ENCODE measurements around the gene ENPP6. TPM values are rescaled to one million over a fixed set of nuclear protein-coding genes. Genes with fewer than 3 reads are reported as not detected.

The ENPP6 gene
- total RNA-seq: not detected
- long read RNA-seq: 0 reads

DNA sequence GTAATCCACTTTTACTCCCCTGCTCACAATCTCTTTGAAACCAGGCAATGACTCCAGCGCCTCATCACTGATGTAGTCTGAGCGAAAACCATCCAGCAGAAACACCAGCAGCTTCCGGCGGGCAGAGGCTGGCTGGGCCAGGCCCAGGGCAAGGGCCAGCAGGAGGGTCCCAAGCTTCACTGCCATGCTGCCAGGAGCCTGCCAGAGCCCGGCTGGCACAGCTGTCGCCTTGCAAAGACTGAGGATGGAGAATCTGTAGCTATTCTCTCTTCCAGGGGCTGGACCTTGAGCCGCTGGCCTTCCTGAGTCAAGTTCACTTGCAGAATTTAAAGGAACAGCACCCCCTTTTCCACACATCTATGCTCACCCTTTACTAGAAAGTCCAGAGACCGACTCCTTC lies at the start of gene ENPP6:
Gene ENPP6 (minus strand): TSS at position 240 of the 400 bp plus-strand sequence. CDS start 54 bp downstream, at position 186.
- intact Hi-C loops (cut with micrococcal nuclease): no loop called here
- H3K4me1 ChIP-seq: no peaks in the 10 kb centered on the region
- peaks cover 9% of the 10 kb centered on the region for H3K27me3 ChIP-seq (ENCODE audit: low read depth)
- no peak within 1 kb of the TSS for H3K27ac ChIP-seq (replicated peaks)
- no peaks in the 10 kb centered on the region for H3K36me3 ChIP-seq
- TF ChIP-seq, protein P1, sequence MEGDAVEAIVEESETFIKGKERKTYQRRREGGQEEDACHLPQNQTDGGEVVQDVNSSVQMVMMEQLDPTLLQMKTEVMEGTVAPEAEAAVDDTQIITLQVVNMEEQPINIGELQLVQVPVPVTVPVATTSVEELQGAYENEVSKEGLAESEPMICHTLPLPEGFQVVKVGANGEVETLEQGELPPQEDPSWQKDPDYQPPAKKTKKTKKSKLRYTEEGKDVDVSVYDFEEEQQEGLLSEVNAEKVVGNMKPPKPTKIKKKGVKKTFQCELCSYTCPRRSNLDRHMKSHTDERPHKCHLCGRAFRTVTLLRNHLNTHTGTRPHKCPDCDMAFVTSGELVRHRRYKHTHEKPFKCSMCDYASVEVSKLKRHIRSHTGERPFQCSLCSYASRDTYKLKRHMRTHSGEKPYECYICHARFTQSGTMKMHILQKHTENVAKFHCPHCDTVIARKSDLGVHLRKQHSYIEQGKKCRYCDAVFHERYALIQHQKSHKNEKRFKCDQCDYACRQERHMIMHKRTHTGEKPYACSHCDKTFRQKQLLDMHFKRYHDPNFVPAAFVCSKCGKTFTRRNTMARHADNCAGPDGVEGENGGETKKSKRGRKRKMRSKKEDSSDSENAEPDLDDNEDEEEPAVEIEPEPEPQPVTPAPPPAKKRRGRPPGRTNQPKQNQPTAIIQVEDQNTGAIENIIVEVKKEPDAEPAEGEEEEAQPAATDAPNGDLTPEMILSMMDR (IDR thresholded peaks at IDR 0.05; ENCODE audit: borderline replicate concordance): no peak
- no peak within 1 kb of the TSS for H3K4me3 ChIP-seq
- DNase-seq: no peak
- H3K9me3 ChIP-seq (replicated peaks): peaks cover under 1% of the 10 kb centered on the region

DNA sequence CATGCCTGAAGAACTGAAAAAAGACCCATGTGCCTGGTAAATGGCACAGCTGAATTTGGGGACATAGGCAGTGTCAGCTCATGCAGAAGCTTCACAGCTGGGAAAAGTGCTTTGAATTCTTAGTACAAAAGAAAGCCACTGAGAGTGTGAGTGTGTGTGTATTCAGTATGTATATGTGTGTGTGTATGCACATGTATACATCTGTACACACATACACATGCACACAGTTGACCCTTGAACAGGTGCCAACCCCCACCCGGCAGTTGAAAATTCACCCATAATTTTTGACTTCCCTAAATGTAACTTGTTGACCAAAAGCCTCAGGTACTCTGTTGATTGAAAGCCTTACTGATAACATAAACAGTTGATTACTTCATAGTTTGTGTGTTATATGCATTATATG lies 49.5 kb upstream of the ENPP6 start:
- TF ChIP-seq, protein P1 (IDR thresholded peaks at IDR 0.05; ENCODE audit: borderline replicate concordance): no peak
- Histone ChIP-seq H3K4me1 (peaks cover 3% of the 10 kb centered on the region), H3K36me3 (no peaks in the 10 kb centered on the region), H3K27me3 (ENCODE audit: low read depth) (no peaks in the 10 kb centered on the region), H3K9me3 (replicated peaks) (no peaks in the 10 kb centered on the region), H3K27ac (replicated peaks) (no peak overlapping the region), H3K4me3 (no peak overlapping the region)
- intact Hi-C loops (cut with micrococcal nuclease): loop anchor here (5.0 kb wide), 1 partner anchor 270 kb away; no protein-coding TSS in a partner anchor
- no peak for DNase-seq

DNA sequence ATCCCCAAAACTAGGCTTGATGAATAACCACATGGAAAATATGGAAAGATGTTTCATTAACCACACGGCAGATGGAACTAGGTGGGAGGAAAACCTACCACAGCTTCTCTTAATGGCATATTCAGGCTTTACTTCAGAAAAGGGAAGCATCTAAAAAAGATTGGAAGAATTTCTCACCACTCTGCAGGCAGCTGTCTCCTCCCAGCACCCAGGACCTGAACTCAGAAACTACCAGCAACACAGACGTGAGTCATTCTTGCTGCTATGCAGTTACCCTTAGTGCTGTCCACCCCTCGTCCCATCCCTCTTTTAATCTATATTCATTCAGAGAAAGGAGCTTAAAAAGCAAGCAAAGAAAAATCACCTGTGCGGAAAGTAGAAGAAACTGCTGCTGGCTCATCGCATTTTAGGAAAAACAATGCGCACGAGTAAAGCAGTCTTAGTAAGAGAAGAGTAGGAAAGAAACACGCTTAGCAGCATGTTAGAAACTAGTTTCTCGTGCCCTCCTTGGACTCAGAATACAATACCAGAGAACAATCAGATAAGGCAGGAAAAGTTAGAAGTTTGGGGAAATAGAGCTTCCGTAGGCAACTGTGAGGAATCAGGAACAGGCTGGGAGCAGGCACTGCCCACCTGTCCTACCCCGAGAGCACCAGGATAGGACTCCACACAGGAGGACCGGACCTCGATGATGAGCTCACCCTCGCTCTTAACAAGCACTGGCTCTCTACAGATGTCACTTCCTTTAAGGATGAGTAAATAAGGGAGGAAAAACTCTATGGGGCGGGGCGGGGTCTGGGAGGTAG lies 48.1 kb upstream of the ENPP6 start:
- TF ChIP-seq, protein P1 (IDR thresholded peaks at IDR 0.05; ENCODE audit: borderline replicate concordance): no peak
- no peak for DNase-seq
- peaks cover 3% of the 10 kb centered on the region for H3K4me1 ChIP-seq
- H3K36me3 ChIP-seq: no peaks in the 10 kb centered on the region
- H3K27me3 ChIP-seq (ENCODE audit: low read depth): no peaks in the 10 kb centered on the region
- H3K9me3 ChIP-seq (replicated peaks): no peaks in the 10 kb centered on the region
- intact Hi-C loops (cut with micrococcal nuclease): loop anchor here (5.0 kb wide), 1 partner anchor 272 kb away; no protein-coding TSS in a partner anchor
- peak overlapping the region; percentile 20 for H3K27ac ChIP-seq (replicated peaks)
- peak overlapping the region; percentile 36 for H3K4me3 ChIP-seq

DNA sequence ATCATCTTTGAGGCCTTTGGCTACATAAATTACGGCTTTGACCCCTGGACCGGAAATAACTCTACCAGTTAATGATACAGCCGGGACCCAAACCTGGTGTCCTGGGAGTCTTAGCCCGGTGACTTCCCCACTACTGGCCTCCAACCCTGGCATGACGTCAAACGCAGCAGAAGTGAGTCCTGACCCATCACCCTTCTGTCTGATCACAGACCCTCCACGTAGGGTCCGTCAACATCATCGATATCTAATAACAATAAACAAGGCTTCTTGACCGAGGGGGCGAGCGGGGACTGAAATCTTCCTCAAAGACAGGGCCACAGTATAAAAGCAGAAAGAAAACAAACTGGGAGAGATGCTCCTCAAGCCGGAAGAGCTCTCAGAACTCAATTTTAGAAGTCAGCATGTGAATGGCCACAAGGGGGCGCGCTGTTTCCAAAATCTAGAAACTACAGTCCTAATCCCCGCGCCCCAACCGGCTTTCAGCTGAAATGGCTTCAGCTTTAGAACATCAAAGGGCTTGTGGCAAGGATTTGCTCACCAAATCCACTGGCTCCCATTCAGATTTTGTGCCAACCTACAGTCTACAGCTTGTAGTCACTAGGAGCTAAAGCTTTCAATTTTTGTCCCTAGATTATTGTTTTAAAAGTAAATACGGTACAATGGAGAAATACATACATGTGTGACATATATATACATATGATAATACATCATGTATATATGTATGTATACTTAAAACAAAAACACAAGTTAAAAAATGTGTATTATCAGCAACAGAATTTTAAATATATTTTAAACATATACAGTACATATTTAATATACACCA lies 46.4 kb upstream of the ENPP6 start:
- intact Hi-C loops (cut with micrococcal nuclease): no loop called here
- Histone ChIP-seq H3K9me3 (replicated peaks) (no peaks in the 10 kb centered on the region), H3K4me1 (peaks cover 3% of the 10 kb centered on the region), H3K4me3 (no peak overlapping the region), H3K36me3 (no peaks in the 10 kb centered on the region), H3K27me3 (ENCODE audit: low read depth) (no peaks in the 10 kb centered on the region), H3K27ac (replicated peaks) (no peak overlapping the region)
- peak; percentile 92 for DNase-seq
- TF ChIP-seq, protein P1 (IDR thresholded peaks at IDR 0.05; ENCODE audit: borderline replicate concordance): peak; percentile 93

DNA sequence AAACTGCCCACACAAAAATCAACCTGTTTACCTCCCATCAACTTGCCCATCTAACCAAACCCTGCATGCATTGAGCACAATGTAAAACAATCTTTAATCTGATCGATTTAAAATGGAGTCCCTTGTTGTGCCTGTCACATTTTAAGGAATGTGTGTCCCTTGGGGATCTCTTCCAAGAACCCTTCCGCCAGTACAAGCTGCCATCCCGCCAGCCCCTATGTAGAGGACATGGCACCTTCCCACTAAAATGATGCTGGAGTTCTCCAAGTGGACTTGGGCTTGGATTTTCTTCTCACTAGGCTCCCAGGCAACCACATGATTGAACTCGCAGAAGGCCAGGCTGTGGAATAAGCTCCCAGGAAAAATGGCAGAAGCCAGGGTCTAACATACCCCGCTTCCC lies 45.8 kb upstream of the ENPP6 start:
- Histone ChIP-seq H3K4me1 (peaks cover 3% of the 10 kb centered on the region), H3K27me3 (ENCODE audit: low read depth) (no peaks in the 10 kb centered on the region), H3K36me3 (no peaks in the 10 kb centered on the region), H3K9me3 (replicated peaks) (no peaks in the 10 kb centered on the region), H3K27ac (replicated peaks) (no peak overlapping the region), H3K4me3 (no peak overlapping the region)
- no peak for DNase-seq
- TF ChIP-seq, protein P1 (IDR thresholded peaks at IDR 0.05; ENCODE audit: borderline replicate concordance): no peak
- intact Hi-C loops (cut with micrococcal nuclease): no loop called here
